ENCODE measurements around the gene GRIK3. TPM values are rescaled to one million over a fixed set of nuclear protein-coding genes. Genes with fewer than 3 reads are reported as not detected.

The GRIK3 gene
- total and polyA plus RNA-seq, 2 donors (not counting 1 experiment from before 2014, with no cell fraction given) = not detected

- Histone ChIP-seq H3K4me3 (replicated peaks in 1 of 4; ENCODE audit: control extremely low read depth in 1 of 4, insufficient read depth in 1 of 4, low read depth in 3 of 4, low read length in 4 of 4) (no peak overlapping the region), H3K27ac (ENCODE audit: insufficient read depth, low read length) (no peak overlapping the region), H3K27me3 (ENCODE audit: control insufficient read depth, insufficient read depth, low read length) (no peaks in the 10 kb centered on the region), H3K4me1 (ENCODE audit: control insufficient read depth, extremely low read depth, insufficient read depth, low read length) (no peaks in the 10 kb centered on the region), H3K36me3 (ENCODE audit: control insufficient read depth, insufficient read depth, low read length) (no peaks in the 10 kb centered on the region), H3K4me2 (ENCODE audit: extremely low read depth, insufficient read depth, low read length) (no peak overlapping the region), H3K9ac (ENCODE audit: insufficient read depth, low read length) (no peak overlapping the region), H3K9me3 (ENCODE audit: control insufficient read depth, insufficient read depth, low read depth, low read length) (no peaks in the 10 kb centered on the region), H2AFZ (ENCODE audit: low read length) (no peak overlapping the region), H4K20me1 (ENCODE audit: control insufficient read depth, extremely low read depth, insufficient read depth, low read length) (no peaks in the 10 kb centered on the region), H3K79me2 (ENCODE audit: control insufficient read depth, insufficient read depth, low read length) (no peaks in the 10 kb centered on the region)
- DNase-seq (ENCODE audit: low read depth in 2 of 2) = no peak
- no peak for TF ChIP-seq EZH2 (IDR thresholded peaks at IDR 0.05; ENCODE audit: low read length, missing control alignments)
- TF ChIP-seq, protein P1, sequence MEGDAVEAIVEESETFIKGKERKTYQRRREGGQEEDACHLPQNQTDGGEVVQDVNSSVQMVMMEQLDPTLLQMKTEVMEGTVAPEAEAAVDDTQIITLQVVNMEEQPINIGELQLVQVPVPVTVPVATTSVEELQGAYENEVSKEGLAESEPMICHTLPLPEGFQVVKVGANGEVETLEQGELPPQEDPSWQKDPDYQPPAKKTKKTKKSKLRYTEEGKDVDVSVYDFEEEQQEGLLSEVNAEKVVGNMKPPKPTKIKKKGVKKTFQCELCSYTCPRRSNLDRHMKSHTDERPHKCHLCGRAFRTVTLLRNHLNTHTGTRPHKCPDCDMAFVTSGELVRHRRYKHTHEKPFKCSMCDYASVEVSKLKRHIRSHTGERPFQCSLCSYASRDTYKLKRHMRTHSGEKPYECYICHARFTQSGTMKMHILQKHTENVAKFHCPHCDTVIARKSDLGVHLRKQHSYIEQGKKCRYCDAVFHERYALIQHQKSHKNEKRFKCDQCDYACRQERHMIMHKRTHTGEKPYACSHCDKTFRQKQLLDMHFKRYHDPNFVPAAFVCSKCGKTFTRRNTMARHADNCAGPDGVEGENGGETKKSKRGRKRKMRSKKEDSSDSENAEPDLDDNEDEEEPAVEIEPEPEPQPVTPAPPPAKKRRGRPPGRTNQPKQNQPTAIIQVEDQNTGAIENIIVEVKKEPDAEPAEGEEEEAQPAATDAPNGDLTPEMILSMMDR (conservative IDR thresholded peaks at IDR 0.05 in 1 of 2, IDR thresholded peaks at IDR 0.05 in 1 of 2; ENCODE audit: low read depth in 1 of 2, low read length in 2 of 2) = no peak
Observed at GRCh38 chr1:36818771-36819170, 215.5 kb downstream of the GRIK3 start.

DNA sequence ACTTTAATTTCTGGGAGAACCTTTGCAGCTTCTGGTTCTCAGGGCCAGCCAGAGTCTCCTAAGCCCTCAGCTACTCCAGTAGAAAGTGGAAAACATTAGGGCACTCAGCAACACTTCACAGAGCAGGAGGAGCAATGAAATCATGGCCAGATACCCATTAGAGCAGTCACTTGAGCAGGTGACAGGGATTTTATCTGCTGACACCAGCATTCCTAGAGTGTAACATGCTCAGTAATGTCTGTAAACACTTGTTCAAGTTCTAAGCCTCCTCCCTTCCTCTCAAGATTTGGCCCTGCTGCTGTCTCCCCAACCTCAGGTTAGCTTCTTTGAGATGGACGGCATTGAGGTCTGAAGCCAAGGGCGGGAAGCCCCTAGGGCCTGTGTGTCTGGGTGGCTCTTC lies 218.0 kb downstream of the GRIK3 start:
- Histone ChIP-seq H3K36me3 (ENCODE audit: control insufficient read depth, insufficient read depth, low read length) (no peaks in the 10 kb centered on the region), H4K20me1 (ENCODE audit: control insufficient read depth, extremely low read depth, insufficient read depth, low read length) (no peaks in the 10 kb centered on the region), H3K4me1 (ENCODE audit: control insufficient read depth, extremely low read depth, insufficient read depth, low read length) (no peaks in the 10 kb centered on the region), H3K4me3 (replicated peaks in 1 of 4; ENCODE audit: control extremely low read depth in 1 of 4, insufficient read depth in 1 of 4, low read depth in 3 of 4, low read length in 4 of 4) (no peak overlapping the region), H3K27me3 (ENCODE audit: control insufficient read depth, insufficient read depth, low read length) (no peaks in the 10 kb centered on the region), H3K9me3 (ENCODE audit: control insufficient read depth, insufficient read depth, low read depth, low read length) (no peaks in the 10 kb centered on the region), H3K9ac (ENCODE audit: insufficient read depth, low read length) (no peak overlapping the region), H3K4me2 (ENCODE audit: extremely low read depth, insufficient read depth, low read length) (no peak overlapping the region), H3K79me2 (ENCODE audit: control insufficient read depth, insufficient read depth, low read length) (no peaks in the 10 kb centered on the region), H2AFZ (ENCODE audit: low read length) (no peak overlapping the region), H3K27ac (ENCODE audit: insufficient read depth, low read length) (no peak overlapping the region)
- no peak for DNase-seq (ENCODE audit: low read depth in 2 of 2)
- TF ChIP-seq EZH2 (IDR thresholded peaks at IDR 0.05; ENCODE audit: low read length, missing control alignments) = no peak
- TF ChIP-seq, protein P1 (conservative IDR thresholded peaks at IDR 0.05 in 1 of 2, IDR thresholded peaks at IDR 0.05 in 1 of 2; ENCODE audit: low read depth in 1 of 2, low read length in 2 of 2) = no peak

DNA sequence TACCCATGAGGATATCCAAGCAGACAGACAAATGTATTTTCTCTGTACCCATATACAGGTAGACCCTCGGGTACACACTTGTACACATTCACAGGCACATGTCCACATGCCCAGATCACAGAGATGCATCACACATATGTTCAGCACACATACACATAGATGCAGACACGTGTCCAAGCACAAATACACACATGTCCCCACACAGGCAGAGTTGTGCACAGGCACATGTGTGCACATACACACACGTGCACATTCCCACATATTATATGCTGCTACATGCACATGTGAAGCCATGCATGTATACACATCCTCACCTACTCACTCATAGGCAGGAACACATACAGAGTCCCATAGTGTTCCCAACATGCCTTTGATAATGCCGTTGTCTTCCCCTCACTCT lies 219.5 kb downstream of the GRIK3 start:
- Histone ChIP-seq H3K79me2 (ENCODE audit: control insufficient read depth, insufficient read depth, low read length) (no peaks in the 10 kb centered on the region), H3K9me3 (ENCODE audit: control insufficient read depth, insufficient read depth, low read depth, low read length) (no peaks in the 10 kb centered on the region), H3K9ac (ENCODE audit: insufficient read depth, low read length) (no peak overlapping the region), H3K4me3 (replicated peaks in 1 of 4; ENCODE audit: control extremely low read depth in 1 of 4, insufficient read depth in 1 of 4, low read depth in 3 of 4, low read length in 4 of 4) (no peak overlapping the region), H3K4me2 (ENCODE audit: extremely low read depth, insufficient read depth, low read length) (no peak overlapping the region), H3K27ac (ENCODE audit: insufficient read depth, low read length) (no peak overlapping the region), H3K36me3 (ENCODE audit: control insufficient read depth, insufficient read depth, low read length) (no peaks in the 10 kb centered on the region), H3K4me1 (ENCODE audit: control insufficient read depth, extremely low read depth, insufficient read depth, low read length) (no peaks in the 10 kb centered on the region), H4K20me1 (ENCODE audit: control insufficient read depth, extremely low read depth, insufficient read depth, low read length) (no peaks in the 10 kb centered on the region), H2AFZ (ENCODE audit: low read length) (no peak overlapping the region), H3K27me3 (ENCODE audit: control insufficient read depth, insufficient read depth, low read length) (no peaks in the 10 kb centered on the region)
- DNase-seq (ENCODE audit: low read depth in 2 of 2) = no peak
- TF ChIP-seq, protein P1 (conservative IDR thresholded peaks at IDR 0.05 in 1 of 2, IDR thresholded peaks at IDR 0.05 in 1 of 2; ENCODE audit: low read depth in 1 of 2, low read length in 2 of 2) = no peak
- TF ChIP-seq EZH2 (IDR thresholded peaks at IDR 0.05; ENCODE audit: low read length, missing control alignments) = no peak

Measured in fibroblast of lung (primary cell).